HepG2 (cell line): ENCODE results near the gene DUSP22. TPM values are rescaled to one million over a fixed set of nuclear protein-coding genes. Genes with fewer than 3 reads are reported as not detected.

Experiments
- CBFB ChIP-seq: sonication (generic); formaldehyde crosslinking; IDR thresholded peaks from 2 replicates; pipeline ENCODE4 v1.4.0; 2020; ENCODE audit warnings: missing genetic modification reagents
- CBX5 ChIP-seq: sonication (generic); formaldehyde crosslinking; IDR thresholded peaks from 2 replicates; pipeline ENCODE4 v1.4.0; 2020; ENCODE audit warnings: missing genetic modification reagents, borderline replicate concordance
- GATAD2A ChIP-seq: IDR thresholded peaks from 2 replicates; pipeline ENCODE4 v1.6.1; 2016
- HOMEZ ChIP-seq: IDR thresholded peaks from 2 replicates; pipeline ENCODE4 v1.6.1; 2016; ENCODE audit warnings: low read depth
- ISX ChIP-seq: sonication (generic); formaldehyde crosslinking; conservative IDR thresholded peaks from 2 replicates; pipeline ENCODE4 v1.5.0; 2020; ENCODE audit warnings: missing genetic modification reagents
- KDM3A ChIP-seq: IDR thresholded peaks from 2 replicates; pipeline ENCODE4 v1.6.1; 2018; ENCODE audit warnings: low read depth, missing compliant biosample characterization
- KMT2A ChIP-seq: sonication (generic); formaldehyde crosslinking; IDR thresholded peaks from 2 replicates; pipeline ENCODE4 v1.4.0; 2020; ENCODE audit warnings: missing genetic modification reagents
- RARG ChIP-seq: sonication (generic); formaldehyde crosslinking; IDR thresholded peaks from 2 replicates; pipeline ENCODE4 v1.4.0; 2020; ENCODE audit warnings: low read depth, mild to moderate bottlenecking, missing genetic modification reagents
- RBM39 ChIP-seq: fragments of 200-400 bp; formaldehyde crosslinking; IDR thresholded peaks from one replicate; pipeline ENCODE4 v1.6.1; 2018; ENCODE audit warnings: antibody characterized with exemption, mild to moderate bottlenecking, low read depth, low read length; ENCODE audit not compliant: poor library complexity, severe bottlenecking
- RCOR2 ChIP-seq: IDR thresholded peaks from 2 replicates; pipeline ENCODE4 v1.6.1; 2016; ENCODE audit warnings: missing biosample characterization, missing genetic modification reagents
- SAFB2 ChIP-seq: sonication (generic); formaldehyde crosslinking; IDR thresholded peaks from 2 replicates; pipeline ENCODE4 v1.5.1; 2020; ENCODE audit warnings: missing genetic modification reagents, low read depth, mild to moderate bottlenecking, borderline replicate concordance
- SNAPC5 ChIP-seq: sonication (generic); formaldehyde crosslinking; IDR thresholded peaks from 2 replicates; pipeline ENCODE4 v1.8.1; 2023; ENCODE audit warnings: mild to moderate bottlenecking, missing genetic modification reagents, borderline replicate concordance
- SP2 ChIP-seq: sonication (generic); formaldehyde crosslinking; IDR thresholded peaks from 2 replicates; pipeline ENCODE4 v1.5.1; 2020; ENCODE audit warnings: mild to moderate bottlenecking, missing genetic modification reagents
- TGIF2 ChIP-seq: IDR thresholded peaks from 2 replicates; pipeline ENCODE4 v1.6.1; 2016; ENCODE audit warnings: control low read depth, missing compliant biosample characterization
- ZBTB34 ChIP-seq: sonication (generic); formaldehyde crosslinking; IDR thresholded peaks from 2 replicates; pipeline ENCODE4 v1.8.0; 2022; ENCODE audit warnings: mild to moderate bottlenecking, missing genetic modification reagents
- ZMYM2 ChIP-seq: sonication (generic); formaldehyde crosslinking; IDR thresholded peaks from 2 replicates; pipeline ENCODE4 v1.8.0; 2022; ENCODE audit warnings: mild to moderate bottlenecking, missing genetic modification reagents
- ZNF124 ChIP-seq: sonication (generic); formaldehyde crosslinking; IDR thresholded peaks from 2 replicates; pipeline ENCODE4 v1.4.0; 2020; ENCODE audit warnings: missing genetic modification reagents
- ZNF260 ChIP-seq: sonication (generic); formaldehyde crosslinking; IDR thresholded peaks from 2 replicates; pipeline ENCODE4 v1.4.0; 2020; ENCODE audit warnings: missing genetic modification reagents, low read depth, mild to moderate bottlenecking, borderline replicate concordance
- ZNF292 ChIP-seq: sonication (generic); formaldehyde crosslinking; IDR thresholded peaks from 2 replicates; pipeline ENCODE4 v1.8.1; 2022; ENCODE audit warnings: mild to moderate bottlenecking, low read depth, missing genetic modification reagents, borderline replicate concordance
- ZNF333 ChIP-seq: sonication (generic); formaldehyde crosslinking; IDR thresholded peaks from 2 replicates; pipeline ENCODE4 v1.4.0; 2020; ENCODE audit warnings: mild to moderate bottlenecking, missing genetic modification reagents, borderline replicate concordance
- ZNF33A ChIP-seq: sonication (generic); formaldehyde crosslinking; IDR thresholded peaks from 2 replicates; pipeline ENCODE4 v1.5.1; 2020; ENCODE audit warnings: missing genetic modification reagents, mild to moderate bottlenecking, moderate library complexity, borderline replicate concordance
- ZNF556 ChIP-seq: sonication (generic); formaldehyde crosslinking; IDR thresholded peaks from 2 replicates; pipeline ENCODE4 v1.4.0; 2020; ENCODE audit warnings: mild to moderate bottlenecking, missing genetic modification reagents, borderline replicate concordance
- polyA plus RNA-seq, 8 experiments: library from polyadenylated mRNA; depleted of rRNA in 3 of 8; stranded (reverse) in 7 of 8; unstranded in 1 of 8; fragments of >200 nt; fragmentation: Illumina TruSeq in 4 of 8; extraction: Trizol in 4 of 8; gene quantifications; 2 replicates each; pipeline versions ENCODE4 v1.2.1 to v1.2.3, GENCODE V29; 2011 to 2016; ENCODE audit warnings: low read depth in 4 of 8, missing spikeins in 1 of 8, mixed read lengths in 1 of 8; ENCODE audit not compliant: insufficient read depth in 1 of 8
- total RNA-seq, 5 experiments: library from RNA; depleted of rRNA; stranded (reverse); fragments of >200 nt; fragmentation: Illumina TruSeq; extraction: Trizol; gene quantifications; 2 replicates each; pipeline ENCODE4 v1.2.3, GENCODE V29; 2016; ENCODE audit warnings: low read depth in 1 of 5
- TF ChIP-seq, protein P1 (sequence below): IDR thresholded peaks from 2 replicates; pipeline ENCODE4 v1.6.1; 2016; ENCODE audit warnings: missing compliant biosample characterization, missing genetic modification reagents, borderline replicate concordance
- TF ChIP-seq, protein P2 (sequence below): conservative IDR thresholded peaks from 2 replicates; pipeline ENCODE4 v1.6.1; 2018; ENCODE audit warnings: missing genetic modification reagents
- TF ChIP-seq, protein P3 (sequence below): sonication (generic); formaldehyde crosslinking; IDR thresholded peaks from 2 replicates; pipeline ENCODE4 v1.8.0; 2023; ENCODE audit warnings: mild to moderate bottlenecking, missing genetic modification reagents

Gene DUSP22
- total and polyA plus RNA-seq, 2 of the 13 experiments (the other 11 are each of a cell fraction or from before 2014, with no cell fraction given), result 20.2 to 32.8 TPM

DNA sequence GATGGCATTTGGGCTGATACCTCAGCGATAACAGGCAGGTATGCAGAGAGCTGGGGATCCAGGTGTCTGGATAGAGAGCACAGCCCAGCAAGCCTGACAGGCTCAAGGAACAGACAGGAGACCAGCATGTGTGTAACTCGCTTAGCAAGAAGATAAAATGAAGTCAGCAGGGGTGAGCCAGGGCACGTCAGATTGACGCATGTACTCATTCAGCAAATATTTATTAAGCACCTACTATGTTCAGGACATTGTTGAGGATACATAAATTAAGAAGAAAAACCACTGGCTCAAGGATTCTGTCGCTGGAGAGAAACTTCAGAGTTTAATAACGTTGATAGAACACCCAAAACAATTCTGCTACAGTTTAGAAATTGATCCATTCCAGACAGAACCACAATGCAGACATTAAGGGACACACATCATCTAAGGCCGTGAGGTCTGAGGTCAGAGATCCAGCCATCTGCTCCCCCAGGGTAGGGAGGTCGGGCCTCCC is 1.0 kb upstream of the DUSP22 start (continued):
- TF ChIP-seq ZBTB34, result no peak
- TF ChIP-seq CBFB, result 0 out of 2 replicates have a peak, but pooled peaks have one; percentile 6
- no peak for TF ChIP-seq ISX (CRISPR knock-in tag)
- TF ChIP-seq, protein P1, sequence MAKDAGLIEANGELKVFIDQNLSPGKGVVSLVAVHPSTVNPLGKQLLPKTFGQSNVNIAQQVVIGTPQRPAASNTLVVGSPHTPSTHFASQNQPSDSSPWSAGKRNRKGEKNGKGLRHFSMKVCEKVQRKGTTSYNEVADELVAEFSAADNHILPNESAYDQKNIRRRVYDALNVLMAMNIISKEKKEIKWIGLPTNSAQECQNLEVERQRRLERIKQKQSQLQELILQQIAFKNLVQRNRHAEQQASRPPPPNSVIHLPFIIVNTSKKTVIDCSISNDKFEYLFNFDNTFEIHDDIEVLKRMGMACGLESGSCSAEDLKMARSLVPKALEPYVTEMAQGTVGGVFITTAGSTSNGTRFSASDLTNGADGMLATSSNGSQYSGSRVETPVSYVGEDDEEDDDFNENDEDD (CRISPR knock-in tag), result no peak
- 0 out of 2 replicates have a peak, but pooled peaks have one; percentile 30 for TF ChIP-seq ZNF124 (CRISPR knock-in tag)
- TF ChIP-seq KDM3A (CRISPR knock-in tag), result no peak
- TF ChIP-seq KMT2A, result peak; percentile 17; the same call in 1 of the 2 replicates
- TF ChIP-seq, protein P2, sequence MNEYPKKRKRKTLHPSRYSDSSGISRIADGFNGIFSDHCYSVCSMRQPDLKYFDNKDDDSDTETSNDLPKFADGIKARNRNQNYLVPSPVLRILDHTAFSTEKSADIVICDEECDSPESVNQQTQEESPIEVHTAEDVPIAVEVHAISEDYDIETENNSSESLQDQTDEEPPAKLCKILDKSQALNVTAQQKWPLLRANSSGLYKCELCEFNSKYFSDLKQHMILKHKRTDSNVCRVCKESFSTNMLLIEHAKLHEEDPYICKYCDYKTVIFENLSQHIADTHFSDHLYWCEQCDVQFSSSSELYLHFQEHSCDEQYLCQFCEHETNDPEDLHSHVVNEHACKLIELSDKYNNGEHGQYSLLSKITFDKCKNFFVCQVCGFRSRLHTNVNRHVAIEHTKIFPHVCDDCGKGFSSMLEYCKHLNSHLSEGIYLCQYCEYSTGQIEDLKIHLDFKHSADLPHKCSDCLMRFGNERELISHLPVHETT (CRISPR knock-in tag), result 0 out of 2 replicates have a peak, but pooled peaks have one; percentile 1
- TF ChIP-seq, protein P3, sequence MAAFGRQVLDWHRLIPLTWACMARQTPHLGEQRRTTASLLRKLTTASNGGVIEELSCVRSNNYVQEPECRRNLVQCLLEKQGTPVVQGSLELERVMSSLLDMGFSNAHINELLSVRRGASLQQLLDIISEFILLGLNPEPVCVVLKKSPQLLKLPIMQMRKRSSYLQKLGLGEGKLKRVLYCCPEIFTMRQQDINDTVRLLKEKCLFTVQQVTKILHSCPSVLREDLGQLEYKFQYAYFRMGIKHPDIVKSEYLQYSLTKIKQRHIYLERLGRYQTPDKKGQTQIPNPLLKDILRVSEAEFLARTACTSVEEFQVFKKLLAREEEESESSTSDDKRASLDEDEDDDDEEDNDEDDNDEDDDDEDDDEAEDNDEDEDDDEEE, result no peak
- no peak for TF ChIP-seq SAFB2 (CRISPR knock-in tag)
- TF ChIP-seq SP2 (CRISPR knock-in tag), result no peak
- no peak for TF ChIP-seq SNAPC5 (CRISPR knock-in tag)
- peak; percentile 39; the same call in 1 of the 2 replicates for TF ChIP-seq ZMYM2 (CRISPR knock-in tag)
- 0 out of 2 replicates have a peak, but pooled peaks have one; percentile 19 for TF ChIP-seq GATAD2A (CRISPR knock-in tag)
- no peak for TF ChIP-seq ZNF333
- TF ChIP-seq TGIF2 (CRISPR knock-in tag), result no peak
- TF ChIP-seq ZNF260 (CRISPR knock-in tag), result no peak
- TF ChIP-seq CBX5 (CRISPR knock-in tag), result 0 out of 2 replicates have a peak, but pooled peaks have one; percentile 23
- no peak for TF ChIP-seq RBM39
- TF ChIP-seq ZNF556 (CRISPR knock-in tag), result no peak
- no peak for TF ChIP-seq ZNF292
- 0 out of 2 replicates have a peak, but pooled peaks have one; percentile 79 for TF ChIP-seq ZNF33A (CRISPR knock-in tag)
- TF ChIP-seq RCOR2 (CRISPR knock-in tag), result peak; percentile 48; the same call in 1 of the 2 replicates
- no peak for TF ChIP-seq HOMEZ (CRISPR knock-in tag)
- TF ChIP-seq RARG (CRISPR knock-in tag), result no peak
